Muscle of arm (tissue), 12 donors: ENCODE data around the gene SNX4. TPM values are rescaled to one million over a fixed set of nuclear protein-coding genes. Genes with fewer than 3 reads are reported as not detected.
"Not testable (repeated sequence)": the region's sequence is repeated elsewhere in the genome, so short reads cannot be mapped to it uniquely, and the experiment has no call there.

ENCODE experiments used
- DNase-seq: peaks from one replicate; pipeline ENCODE4 v3.0.0-alpha.2; 2013
- polyA plus RNA-seq, 12 donors: library from polyadenylated mRNA; unstranded; fragments of 120-200 nt; gene quantifications; one replicate each; pipeline ENCODE4 v1.2.1, GENCODE V29; 2013; ENCODE audit not compliant: insufficient read length in 12 of 12

SNX4 gene
- polyA plus RNA-seq, 12 donors, result 32.4 to 61.7 (median 42.7) TPM; not detected in 1

- no peak for DNase-seq
These were observed 109.1 kb downstream of the SNX4 start for GRCh38 chr3:125410922-125411321.

GRCh38 chr3:125406070-125406469 is 113.9 kb downstream of the SNX4 start:
- no peak for DNase-seq

DNA sequence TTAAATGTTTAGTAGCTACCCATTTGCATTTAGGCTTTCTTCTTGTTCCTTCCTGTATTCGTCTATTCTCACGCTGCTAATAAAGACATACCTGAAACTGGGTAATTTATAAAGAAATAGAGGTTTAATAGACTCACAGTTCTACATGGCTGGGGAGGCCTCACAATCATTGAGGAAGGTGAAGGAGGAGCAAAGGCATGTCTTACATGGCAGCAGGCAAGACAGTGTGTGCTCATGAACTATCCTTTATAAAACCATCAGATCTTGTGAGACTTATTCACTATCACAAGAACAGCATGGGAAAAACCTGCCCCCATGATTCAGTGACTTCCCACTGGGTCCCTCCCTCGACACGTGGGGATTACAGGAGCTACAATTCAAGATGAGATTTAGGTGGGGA is 114.5 kb downstream of the SNX4 start:
- not testable (repeated sequence) for DNase-seq

DNA sequence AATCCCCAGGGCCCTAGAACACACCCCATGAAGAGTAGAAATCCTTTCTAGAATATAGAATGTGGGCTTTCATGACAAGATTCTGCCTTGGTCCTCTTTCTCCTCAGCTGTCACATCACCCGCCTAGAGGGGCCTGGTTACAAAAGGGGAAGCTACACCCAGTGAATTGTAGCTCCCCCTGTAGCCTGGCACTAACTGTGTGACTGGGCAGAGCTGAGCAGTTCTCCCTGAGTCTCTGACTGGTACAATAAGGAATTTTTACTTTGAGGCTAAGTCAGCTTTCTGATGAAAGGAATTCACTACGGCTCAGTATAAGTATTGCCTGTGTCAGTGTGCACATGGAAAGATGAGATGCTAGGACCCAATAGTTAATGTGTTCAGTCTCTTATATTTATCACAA is 116.2 kb downstream of the SNX4 start:
- no peak for DNase-seq

DNA sequence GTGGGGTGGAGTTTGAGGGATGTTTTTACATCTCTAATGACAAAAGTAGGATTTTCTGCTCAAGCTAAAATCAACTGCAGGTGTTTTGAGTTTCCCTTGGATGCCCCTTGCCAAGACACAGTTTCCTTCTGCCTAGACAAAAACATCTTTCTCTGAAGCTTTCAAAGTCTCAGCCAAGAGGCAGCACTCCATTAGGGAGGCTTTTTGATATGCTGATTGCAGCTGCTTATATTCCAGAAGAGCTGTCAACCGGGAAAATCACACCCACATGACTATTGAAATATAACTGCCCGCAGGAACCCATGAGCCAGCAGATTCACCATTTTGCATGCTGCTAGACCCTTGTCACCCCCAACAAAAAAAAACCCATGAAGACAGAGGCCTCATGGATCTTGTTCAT is 117.4 kb downstream of the SNX4 start:
- no peak for DNase-seq

- no peak for DNase-seq
These were observed 118.6 kb downstream of the SNX4 start for GRCh38 chr3:125401402-125401801.

DNA sequence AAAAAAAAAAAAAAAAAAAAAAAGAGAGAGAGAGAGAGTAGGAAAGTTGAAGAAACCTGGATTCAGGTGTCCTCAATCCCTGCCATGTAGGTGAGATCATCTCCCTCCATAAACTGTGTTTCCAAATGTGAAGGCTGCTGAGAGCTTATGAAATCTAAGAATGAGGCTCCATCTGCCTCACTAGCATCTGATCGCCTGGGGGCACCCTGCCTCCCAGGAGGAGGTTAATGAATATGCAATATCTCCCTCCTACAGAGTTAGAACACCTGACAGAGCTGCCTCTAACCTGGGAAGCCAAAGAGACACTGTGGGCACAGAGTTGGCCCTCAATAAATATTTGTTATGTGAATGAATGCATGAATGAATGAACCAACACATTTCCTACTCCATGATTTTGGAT is 121.0 kb downstream of the SNX4 start:
- no peak for DNase-seq

Other genes starting within 250 kb of the SNX4 start
- gene ZNF148, start 144.9 kb downstream of the SNX4 start, polyA plus RNA-seq, result 10 to 100 TPM in 11 of 12 donors, not detected in 1; 22.1 to 31.6 (median 22.9) TPM
- 10 to 100 TPM in 11 of 12 donors, not detected in 1; 13.0 to 16.8 (median 15.7) TPM for gene OSBPL11, start 75.3 kb upstream of the SNX4 start, polyA plus RNA-seq